ENCODE results near the gene ERGIC3. TPM values are rescaled to one million over a fixed set of nuclear protein-coding genes. Genes with fewer than 3 reads are reported as not detected.

The ERGIC3 gene
- total and polyA plus RNA-seq, 2 of the 13 experiments (the other 11 are each of a cell fraction or from before 2014, with no cell fraction given), result 407 to 670 TPM

DNA sequence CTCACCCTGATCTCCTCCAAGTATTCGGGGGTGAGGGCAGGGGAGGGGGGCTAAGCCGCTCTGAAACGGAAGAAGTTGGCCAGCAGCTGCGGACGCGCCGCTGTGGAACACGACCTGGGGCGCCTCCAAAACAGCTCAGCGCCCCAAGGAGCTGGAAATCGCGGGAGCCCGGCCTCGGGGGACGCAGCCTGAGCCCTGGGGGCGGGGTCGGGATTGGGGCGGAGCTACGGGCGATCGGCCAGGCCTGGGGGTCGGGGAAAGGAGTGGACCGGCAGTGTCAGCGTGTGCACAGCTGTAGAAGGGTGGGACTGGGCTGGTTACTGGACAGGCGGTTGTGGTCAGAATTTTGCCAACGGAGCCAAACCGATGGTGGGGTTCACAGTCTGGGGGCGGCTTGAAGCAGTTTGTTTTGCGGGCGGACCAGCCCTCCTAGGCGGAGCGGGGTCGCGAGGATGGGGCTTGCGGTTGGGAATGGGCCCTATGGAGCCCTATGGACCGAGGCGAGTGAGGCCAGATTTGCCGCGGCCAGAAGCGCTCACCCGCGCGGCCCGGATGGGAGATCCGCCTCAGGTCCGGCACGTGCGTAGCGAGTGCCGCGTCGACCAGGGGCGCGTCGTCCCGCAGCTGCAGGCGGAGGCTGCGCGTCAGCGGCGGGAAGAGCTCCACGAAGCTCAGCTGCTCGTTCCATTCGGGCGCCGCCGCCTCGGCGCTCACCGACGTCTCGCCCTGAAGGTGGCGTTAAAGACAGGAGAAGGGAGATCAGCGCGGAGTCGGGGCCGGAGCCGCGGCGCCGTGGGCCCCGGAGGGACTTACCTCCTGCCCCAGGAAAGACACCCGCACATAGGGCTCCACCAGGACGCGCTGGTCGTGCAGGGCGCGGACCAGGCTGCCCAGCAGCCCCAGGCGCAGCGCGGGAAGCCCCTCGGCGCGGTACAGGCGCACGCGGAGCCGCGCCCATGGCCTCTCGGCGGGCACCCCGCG lies 59.4 kb downstream of the ERGIC3 start (continued):
- TF ChIP-seq, protein P1, sequence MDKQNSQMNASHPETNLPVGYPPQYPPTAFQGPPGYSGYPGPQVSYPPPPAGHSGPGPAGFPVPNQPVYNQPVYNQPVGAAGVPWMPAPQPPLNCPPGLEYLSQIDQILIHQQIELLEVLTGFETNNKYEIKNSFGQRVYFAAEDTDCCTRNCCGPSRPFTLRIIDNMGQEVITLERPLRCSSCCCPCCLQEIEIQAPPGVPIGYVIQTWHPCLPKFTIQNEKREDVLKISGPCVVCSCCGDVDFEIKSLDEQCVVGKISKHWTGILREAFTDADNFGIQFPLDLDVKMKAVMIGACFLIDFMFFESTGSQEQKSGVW (CRISPR knock-in tag; IDR thresholded peaks at IDR 0.05; ENCODE audit: borderline replicate concordance), result no peak
- TF ChIP-seq BHLHE40 (IDR thresholded peaks at IDR 0.05; ENCODE audit: low read length) (peak; percentile 86), SCMH1 (CRISPR knock-in tag; IDR thresholded peaks at IDR 0.05; ENCODE audit: borderline replicate concordance) (0 out of 2 replicates have a peak, but pooled peaks have one; percentile 55), BRCA1 (CRISPR knock-in tag; IDR thresholded peaks at IDR 0.05) (no peak), GLI4 (CRISPR knock-in tag; IDR thresholded peaks at IDR 0.05; ENCODE audit: borderline replicate concordance) (no peak), MXI1 (IDR thresholded peaks at IDR 0.05; ENCODE audit: borderline replicate concordance, low read depth, low read length) (no peak), ZNF703 (CRISPR knock-in tag; IDR thresholded peaks at IDR 0.05; ENCODE audit: borderline replicate concordance) (no peak), ZNF557 (CRISPR knock-in tag; IDR thresholded peaks at IDR 0.05) (no peak), GTF2F1 (IDR thresholded peaks at IDR 0.05; ENCODE audit: low read length) (no peak), ZFP36L2 (CRISPR knock-in tag; IDR thresholded peaks at IDR 0.05) (no peak), FLYWCH1 (CRISPR knock-in tag; IDR thresholded peaks at IDR 0.05) (no peak), PHF20 (CRISPR knock-in tag; IDR thresholded peaks at IDR 0.05) (no peak), FOXO1 (CRISPR knock-in tag; IDR thresholded peaks at IDR 0.05) (no peak)
- TF ChIP-seq, protein P2, sequence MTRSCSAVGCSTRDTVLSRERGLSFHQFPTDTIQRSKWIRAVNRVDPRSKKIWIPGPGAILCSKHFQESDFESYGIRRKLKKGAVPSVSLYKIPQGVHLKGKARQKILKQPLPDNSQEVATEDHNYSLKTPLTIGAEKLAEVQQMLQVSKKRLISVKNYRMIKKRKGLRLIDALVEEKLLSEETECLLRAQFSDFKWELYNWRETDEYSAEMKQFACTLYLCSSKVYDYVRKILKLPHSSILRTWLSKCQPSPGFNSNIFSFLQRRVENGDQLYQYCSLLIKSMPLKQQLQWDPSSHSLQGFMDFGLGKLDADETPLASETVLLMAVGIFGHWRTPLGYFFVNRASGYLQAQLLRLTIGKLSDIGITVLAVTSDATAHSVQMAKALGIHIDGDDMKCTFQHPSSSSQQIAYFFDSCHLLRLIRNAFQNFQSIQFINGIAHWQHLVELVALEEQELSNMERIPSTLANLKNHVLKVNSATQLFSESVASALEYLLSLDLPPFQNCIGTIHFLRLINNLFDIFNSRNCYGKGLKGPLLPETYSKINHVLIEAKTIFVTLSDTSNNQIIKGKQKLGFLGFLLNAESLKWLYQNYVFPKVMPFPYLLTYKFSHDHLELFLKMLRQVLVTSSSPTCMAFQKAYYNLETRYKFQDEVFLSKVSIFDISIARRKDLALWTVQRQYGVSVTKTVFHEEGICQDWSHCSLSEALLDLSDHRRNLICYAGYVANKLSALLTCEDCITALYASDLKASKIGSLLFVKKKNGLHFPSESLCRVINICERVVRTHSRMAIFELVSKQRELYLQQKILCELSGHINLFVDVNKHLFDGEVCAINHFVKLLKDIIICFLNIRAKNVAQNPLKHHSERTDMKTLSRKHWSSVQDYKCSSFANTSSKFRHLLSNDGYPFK (CRISPR knock-in tag; IDR thresholded peaks at IDR 0.05; ENCODE audit: borderline replicate concordance), result no peak
- TF ChIP-seq, protein P3, sequence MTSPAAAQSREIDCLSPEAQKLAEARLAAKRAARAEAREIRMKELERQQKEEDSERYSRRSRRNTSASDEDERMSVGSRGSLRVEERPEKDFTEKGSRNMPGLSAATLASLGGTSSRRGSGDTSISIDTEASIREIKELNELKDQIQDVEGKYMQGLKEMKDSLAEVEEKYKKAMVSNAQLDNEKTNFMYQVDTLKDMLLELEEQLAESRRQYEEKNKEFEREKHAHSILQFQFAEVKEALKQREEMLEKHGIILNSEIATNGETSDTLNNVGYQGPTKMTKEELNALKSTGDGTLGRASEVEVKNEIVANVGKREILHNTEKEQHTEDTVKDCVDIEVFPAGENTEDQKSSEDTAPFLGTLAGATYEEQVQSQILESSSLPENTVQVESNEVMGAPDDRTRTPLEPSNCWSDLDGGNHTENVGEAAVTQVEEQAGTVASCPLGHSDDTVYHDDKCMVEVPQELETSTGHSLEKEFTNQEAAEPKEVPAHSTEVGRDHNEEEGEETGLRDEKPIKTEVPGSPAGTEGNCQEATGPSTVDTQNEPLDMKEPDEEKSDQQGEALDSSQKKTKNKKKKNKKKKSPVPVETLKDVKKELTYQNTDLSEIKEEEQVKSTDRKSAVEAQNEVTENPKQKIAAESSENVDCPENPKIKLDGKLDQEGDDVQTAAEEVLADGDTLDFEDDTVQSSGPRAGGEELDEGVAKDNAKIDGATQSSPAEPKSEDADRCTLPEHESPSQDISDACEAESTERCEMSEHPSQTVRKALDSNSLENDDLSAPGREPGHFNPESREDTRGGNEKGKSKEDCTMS (CRISPR knock-in tag; conservative IDR thresholded peaks at IDR 0.05), result no peak
- TF ChIP-seq, protein P4, sequence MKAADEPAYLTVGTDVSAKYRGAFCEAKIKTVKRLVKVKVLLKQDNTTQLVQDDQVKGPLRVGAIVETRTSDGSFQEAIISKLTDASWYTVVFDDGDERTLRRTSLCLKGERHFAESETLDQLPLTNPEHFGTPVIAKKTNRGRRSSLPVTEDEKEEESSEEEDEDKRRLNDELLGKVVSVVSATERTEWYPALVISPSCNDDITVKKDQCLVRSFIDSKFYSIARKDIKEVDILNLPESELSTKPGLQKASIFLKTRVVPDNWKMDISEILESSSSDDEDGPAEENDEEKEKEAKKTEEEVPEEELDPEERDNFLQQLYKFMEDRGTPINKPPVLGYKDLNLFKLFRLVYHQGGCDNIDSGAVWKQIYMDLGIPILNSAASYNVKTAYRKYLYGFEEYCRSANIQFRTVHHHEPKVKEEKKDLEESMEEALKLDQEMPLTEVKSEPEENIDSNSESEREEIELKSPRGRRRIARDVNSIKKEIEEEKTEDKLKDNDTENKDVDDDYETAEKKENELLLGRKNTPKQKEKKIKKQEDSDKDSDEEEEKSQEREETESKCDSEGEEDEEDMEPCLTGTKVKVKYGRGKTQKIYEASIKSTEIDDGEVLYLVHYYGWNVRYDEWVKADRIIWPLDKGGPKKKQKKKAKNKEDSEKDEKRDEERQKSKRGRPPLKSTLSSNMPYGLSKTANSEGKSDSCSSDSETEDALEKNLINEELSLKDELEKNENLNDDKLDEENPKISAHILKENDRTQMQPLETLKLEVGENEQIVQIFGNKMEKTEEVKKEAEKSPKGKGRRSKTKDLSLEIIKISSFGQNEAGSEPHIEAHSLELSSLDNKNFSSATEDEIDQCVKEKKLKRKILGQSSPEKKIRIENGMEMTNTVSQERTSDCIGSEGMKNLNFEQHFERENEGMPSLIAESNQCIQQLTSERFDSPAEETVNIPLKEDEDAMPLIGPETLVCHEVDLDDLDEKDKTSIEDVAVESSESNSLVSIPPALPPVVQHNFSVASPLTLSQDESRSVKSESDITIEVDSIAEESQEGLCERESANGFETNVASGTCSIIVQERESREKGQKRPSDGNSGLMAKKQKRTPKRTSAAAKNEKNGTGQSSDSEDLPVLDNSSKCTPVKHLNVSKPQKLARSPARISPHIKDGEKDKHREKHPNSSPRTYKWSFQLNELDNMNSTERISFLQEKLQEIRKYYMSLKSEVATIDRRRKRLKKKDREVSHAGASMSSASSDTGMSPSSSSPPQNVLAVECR (CRISPR knock-in tag; IDR thresholded peaks at IDR 0.05; ENCODE audit: borderline replicate concordance), result no peak; the same call in 1 of the 2 replicates
- TF ChIP-seq, protein P5, sequence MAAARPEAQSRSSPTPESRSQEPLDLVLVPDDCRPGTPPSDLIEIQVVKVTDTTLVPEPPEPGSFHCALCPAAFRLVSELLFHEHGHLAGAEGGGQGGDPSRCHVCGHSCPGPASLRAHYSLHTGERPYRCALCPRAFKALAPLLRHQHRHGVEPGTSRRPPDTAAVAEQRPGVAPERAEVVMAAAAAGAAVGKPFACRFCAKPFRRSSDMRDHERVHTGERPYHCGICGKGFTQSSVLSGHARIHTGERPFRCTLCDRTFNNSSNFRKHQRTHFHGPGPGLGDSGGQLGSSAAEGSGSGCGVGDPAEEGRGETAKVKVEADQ (CRISPR knock-in tag; IDR thresholded peaks at IDR 0.05; ENCODE audit: borderline replicate concordance), result 0 out of 2 replicates have a peak, but pooled peaks have one; percentile 60
